Right lobe of liver (tissue), 4 donors: ENCODE measurements around the gene LDLR.

Experiments
- POLR2A ChIP-seq: fragments of 450-650 bp; IDR thresholded peaks from one replicate; pipeline ENCODE4 v1.6.1; 2017; ENCODE audit warnings: antibody characterized with exemption, mild to moderate bottlenecking
- TF ChIP-seq, protein P1 (sequence below), 4 donors: fragments of 200-600 bp in 3 of 4; fragments of 450-650 bp in 1 of 4; IDR thresholded peaks; one replicate each; pipeline versions ENCODE4 v1.5.1 to v1.8.0; 2016 to 2022; ENCODE audit warnings: antibody characterized with exemption in 4 of 4, mild to moderate bottlenecking in 2 of 4
- donor health status: DM: no; HTN: no; CAD: no.
- donor health status: DM: no; HTN: no; CAD: no.
- donor health status: DM: no; HTN: yes; CAD: no.

DNA sequence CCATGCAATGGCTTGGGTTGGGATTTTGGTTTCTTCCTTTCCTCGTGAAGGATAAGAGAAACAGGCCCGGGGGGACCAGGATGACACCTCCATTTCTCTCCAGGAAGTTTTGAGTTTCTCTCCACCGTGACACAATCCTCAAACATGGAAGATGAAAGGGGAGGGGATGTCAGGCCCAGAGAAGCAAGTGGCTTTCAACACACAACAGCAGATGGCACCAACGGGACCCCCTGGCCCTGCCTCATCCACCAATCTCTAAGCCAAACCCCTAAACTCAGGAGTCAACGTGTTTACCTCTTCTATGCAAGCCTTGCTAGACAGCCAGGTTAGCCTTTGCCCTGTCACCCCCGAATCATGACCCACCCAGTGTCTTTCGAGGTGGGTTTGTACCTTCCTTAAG is 42.2 kb downstream of the LDLR start:
- TF ChIP-seq, protein P1, sequence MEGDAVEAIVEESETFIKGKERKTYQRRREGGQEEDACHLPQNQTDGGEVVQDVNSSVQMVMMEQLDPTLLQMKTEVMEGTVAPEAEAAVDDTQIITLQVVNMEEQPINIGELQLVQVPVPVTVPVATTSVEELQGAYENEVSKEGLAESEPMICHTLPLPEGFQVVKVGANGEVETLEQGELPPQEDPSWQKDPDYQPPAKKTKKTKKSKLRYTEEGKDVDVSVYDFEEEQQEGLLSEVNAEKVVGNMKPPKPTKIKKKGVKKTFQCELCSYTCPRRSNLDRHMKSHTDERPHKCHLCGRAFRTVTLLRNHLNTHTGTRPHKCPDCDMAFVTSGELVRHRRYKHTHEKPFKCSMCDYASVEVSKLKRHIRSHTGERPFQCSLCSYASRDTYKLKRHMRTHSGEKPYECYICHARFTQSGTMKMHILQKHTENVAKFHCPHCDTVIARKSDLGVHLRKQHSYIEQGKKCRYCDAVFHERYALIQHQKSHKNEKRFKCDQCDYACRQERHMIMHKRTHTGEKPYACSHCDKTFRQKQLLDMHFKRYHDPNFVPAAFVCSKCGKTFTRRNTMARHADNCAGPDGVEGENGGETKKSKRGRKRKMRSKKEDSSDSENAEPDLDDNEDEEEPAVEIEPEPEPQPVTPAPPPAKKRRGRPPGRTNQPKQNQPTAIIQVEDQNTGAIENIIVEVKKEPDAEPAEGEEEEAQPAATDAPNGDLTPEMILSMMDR (IDR thresholded peaks at IDR 0.05) = no peak
- no peak for TF ChIP-seq POLR2A
